GM10266 (cell line): ENCODE measurements around the gene TIFAB.

Source experiments
- DNase-seq: peaks from one replicate; pipeline ENCODE4 v3.0.0; 2012; ENCODE audit errors: extremely low spot score
- TF ChIP-seq, protein P1 (sequence below): IDR thresholded peaks from 2 replicates; pipeline ENCODE4 v1.5.1; 2012; ENCODE audit warnings: mild to moderate bottlenecking, low read depth; ENCODE audit not compliant: control insufficient read depth, insufficient read depth; ENCODE audit errors: missing control alignments

The TIFAB gene

DNA sequence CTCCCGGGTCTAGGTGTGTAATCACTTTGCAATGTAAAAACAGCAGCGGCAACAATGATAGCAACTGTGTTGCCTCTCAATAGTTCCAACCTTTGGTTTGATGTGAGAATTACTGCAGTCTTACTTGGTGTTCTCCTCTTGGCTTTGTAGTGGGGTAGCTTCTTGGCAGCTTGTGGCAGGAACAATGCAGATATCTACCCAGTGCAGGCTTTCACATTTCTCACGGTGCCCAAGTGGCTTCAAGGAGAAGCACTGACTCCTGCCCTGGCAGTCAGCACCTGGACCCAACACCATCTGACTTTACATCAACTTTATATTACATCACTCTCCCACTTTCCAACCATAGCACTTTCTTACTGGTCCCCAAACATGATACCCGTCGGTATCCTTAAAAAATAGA lies 28.4 kb upstream of the TIFAB start:
- DNase-seq, result no peak
- TF ChIP-seq, protein P1, sequence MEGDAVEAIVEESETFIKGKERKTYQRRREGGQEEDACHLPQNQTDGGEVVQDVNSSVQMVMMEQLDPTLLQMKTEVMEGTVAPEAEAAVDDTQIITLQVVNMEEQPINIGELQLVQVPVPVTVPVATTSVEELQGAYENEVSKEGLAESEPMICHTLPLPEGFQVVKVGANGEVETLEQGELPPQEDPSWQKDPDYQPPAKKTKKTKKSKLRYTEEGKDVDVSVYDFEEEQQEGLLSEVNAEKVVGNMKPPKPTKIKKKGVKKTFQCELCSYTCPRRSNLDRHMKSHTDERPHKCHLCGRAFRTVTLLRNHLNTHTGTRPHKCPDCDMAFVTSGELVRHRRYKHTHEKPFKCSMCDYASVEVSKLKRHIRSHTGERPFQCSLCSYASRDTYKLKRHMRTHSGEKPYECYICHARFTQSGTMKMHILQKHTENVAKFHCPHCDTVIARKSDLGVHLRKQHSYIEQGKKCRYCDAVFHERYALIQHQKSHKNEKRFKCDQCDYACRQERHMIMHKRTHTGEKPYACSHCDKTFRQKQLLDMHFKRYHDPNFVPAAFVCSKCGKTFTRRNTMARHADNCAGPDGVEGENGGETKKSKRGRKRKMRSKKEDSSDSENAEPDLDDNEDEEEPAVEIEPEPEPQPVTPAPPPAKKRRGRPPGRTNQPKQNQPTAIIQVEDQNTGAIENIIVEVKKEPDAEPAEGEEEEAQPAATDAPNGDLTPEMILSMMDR, result no peak

DNA sequence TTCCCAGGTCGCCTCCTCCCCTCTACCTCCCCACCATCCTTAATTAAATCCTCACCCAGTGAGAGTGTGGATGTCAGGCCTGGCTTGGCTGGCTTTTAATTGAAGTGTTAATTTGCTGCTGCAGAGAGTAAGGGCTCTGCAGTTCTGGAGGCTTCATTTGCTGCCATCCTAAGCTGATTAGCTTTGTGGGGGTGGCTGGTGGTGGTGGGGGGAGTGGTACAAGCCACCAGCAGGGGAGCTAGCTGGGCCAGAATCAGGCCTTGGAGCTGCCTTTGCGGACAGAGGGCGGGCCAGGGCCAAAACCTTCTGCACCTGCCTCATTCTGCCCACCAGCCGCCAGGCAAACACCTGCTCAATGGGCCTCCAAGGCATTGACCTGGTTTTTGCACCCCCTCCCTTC lies 26.8 kb upstream of the TIFAB start:
- TF ChIP-seq, protein P1, result no peak
- DNase-seq, result no peak

DNA sequence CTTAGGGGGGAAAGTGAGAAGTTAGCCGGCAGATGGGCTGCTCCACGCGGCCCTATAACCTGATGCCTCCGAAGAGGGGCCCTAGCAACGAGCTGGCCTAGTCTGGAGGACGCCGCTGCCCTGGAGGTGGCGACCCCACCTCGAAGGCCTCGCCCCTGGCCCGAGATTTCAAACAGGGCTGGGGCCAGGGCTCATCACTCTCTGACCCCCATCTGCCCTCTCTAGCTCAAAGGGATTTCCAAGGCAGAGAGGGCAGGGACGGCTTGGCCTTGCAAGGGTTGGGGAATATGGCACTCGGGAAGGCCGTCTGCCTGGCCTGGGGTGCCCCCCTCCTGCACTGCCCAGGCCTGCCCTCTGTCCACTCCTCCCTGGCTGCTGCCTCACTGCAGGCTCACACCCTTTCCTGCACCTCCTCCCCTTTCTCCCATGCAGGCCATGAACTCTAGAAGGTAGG lies 25.5 kb upstream of the TIFAB start:
- TF ChIP-seq, protein P1, result no peak
- DNase-seq, result no peak

DNA sequence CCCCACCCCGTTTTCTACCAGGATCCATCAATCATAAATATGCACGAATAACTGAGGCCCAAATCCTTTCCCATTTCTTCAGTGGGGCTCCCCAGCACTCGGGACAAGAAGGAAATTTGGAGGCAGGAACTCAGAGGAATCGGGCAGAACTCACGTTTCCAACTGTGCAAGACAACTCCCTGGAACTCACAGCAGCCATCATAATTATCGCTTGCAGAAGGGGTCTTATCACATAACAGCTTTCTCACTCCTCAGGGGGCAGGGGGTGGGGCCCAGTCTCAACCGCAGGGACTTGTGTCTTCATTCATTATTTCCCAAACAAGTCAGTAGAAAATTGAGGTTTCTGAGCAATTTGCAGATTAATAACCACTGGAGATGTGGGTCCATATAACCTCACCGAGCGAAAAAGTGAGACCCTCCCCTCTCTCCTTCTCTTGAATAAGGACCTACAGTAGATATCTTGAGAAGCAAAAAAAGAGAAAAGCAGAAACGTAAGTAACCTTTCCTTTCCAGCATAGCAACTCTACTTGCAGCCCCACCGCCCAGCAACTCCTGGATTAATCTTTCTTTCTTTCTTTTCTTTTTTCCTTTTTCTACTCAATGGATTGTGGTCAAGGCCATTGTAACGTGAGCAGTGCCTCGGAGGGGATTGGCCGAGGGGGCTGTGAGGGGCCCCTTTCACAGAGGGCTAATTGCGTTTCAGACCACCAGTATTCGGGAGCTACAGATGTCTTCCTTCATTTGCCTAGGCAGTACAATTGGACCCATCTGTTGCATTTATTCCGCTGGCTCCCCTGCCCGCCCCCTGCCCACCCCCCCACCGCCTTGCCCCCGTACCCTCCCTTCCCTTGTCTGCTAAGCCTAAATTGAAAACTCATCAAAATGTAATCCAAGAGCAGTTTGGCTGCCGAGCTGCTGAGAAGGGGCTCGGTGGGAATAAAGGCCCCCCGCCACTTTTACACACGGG lies 24.7 kb upstream of the TIFAB start:
- TF ChIP-seq, protein P1, result no peak
- DNase-seq, result no peak

DNA sequence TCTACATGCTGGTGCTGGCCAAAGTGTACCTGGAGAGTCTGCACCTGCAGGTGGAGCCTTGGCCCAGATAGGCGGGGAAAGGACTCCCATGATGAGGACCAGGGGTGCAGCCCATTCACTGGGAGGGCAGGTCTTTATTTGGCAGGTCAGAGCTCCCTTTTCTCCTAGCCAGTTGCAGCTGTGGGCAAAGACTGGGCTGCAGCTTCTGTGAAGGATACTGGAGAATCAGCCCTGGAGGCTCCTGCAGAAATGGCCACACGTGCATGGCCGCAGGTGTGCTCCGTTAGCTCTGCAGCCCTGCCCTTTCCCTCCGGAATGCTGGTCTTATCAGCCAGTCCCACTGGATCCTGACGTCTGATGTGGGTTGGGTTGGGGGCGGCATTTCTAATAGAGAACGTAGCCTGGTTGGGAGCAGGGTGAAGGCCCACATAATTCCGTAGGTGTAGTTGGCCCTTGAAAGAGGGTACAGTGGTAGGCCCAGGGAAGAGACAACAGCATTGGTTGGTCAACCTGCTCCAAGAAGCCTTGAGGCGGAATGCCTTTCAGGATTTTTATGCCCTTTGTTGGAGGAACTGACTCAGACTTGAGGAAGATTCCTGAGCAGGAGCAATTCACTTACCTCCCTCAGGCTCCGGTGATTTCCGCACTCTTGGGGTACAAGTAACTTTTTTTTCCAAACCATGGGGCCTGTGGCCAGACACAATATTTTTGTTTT lies 22.0 kb upstream of the TIFAB start:
- TF ChIP-seq, protein P1, result no peak
- DNase-seq, result no peak

DNA sequence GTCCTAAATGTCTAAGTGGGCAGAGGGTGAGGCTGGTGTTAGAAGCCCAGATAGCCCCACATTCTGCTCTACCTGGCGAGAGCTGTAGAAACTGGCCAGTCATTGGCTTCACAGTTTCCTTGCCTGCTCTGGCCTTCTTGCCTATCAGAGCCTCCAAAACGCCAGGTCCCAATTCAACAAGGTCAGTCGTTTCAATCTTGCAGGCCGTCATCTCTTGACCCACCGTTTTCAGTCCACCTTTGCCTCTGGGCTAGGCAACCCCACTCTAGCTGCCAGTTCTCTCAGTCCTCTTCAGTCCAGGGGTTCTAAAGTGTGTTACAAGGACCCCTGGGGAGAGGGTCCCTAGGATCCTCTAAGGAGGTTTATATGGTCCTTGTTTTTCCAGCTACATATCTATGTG lies 20.0 kb upstream of the TIFAB start:
- TF ChIP-seq, protein P1, result no peak
- no peak for DNase-seq
